WI38 (cell line): Measurements from ENCODE around the gene TRMT2B.
A peak's percentile ranks its signal among the peaks of the same experiment; 100 is the strongest.
"Not testable (repeated sequence)": the region's sequence is repeated elsewhere in the genome, so short reads cannot be mapped to it uniquely, and the experiment has no call there.

Experiments
- H3K4me3 ChIP-seq: 2 replicates; pipeline ENCODE4 v1.5.1; 2011; ENCODE audit warnings: low read depth, mild to moderate bottlenecking, control low read depth, low read length
- CTCF ChIP-seq: IDR thresholded peaks from 2 replicates; pipeline ENCODE4 v1.5.1; 2012; ENCODE audit warnings: low read depth, mild to moderate bottlenecking, control low read depth, low read length

The TRMT2B gene

GRCh38 chrX:101078716-101079598 is 27.0 kb upstream of the TRMT2B start, which contains the start of gene TMEM35A:
TMEM35A (plus strand) TSS chrX:101078879; CDS start chrX:101079003, 124 bp downstream.
- no peak for TF ChIP-seq CTCF
- H3K4me3 ChIP-seq = peak within 1 kb of the TSS; percentile 61

- no peak for TF ChIP-seq CTCF
- H3K4me3 ChIP-seq = no peak overlapping the region
Observed at GRCh38 chrX:101071582-101071981, 19.7 kb upstream of the TRMT2B start.

GRCh38 chrX:101062176-101062575 is 10.3 kb upstream of the TRMT2B start:
- H3K4me3 ChIP-seq = no peak overlapping the region
- no peak for TF ChIP-seq CTCF

GRCh38 chrX:101057093-101057714 is 5.3 kb upstream of the TRMT2B start:
- no peak for TF ChIP-seq CTCF
- no peak overlapping the region for H3K4me3 ChIP-seq

GRCh38 chrX:101056551-101056950 is 4.6 kb upstream of the TRMT2B start:
- H3K4me3 ChIP-seq = not testable (repeated sequence)

GRCh38 chrX:101051153-101051548 is 760 bp downstream of the TRMT2B start:
- no peak for TF ChIP-seq CTCF
- peak overlapping the region; percentile 55 for H3K4me3 ChIP-seq

GRCh38 chrX:101040197-101040596 is 11.7 kb downstream of the TRMT2B start:
- TF ChIP-seq CTCF = no peak
- no peak overlapping the region for H3K4me3 ChIP-seq
